GM19099 (cell line): ENCODE results near the gene NTSR2.

Experiments
- POLR2A ChIP-seq: IDR thresholded peaks from 3 replicates; pipeline ENCODE4 v1.6.1; 2011; ENCODE audit warnings: low read depth; ENCODE audit not compliant: insufficient read length; ENCODE audit errors: extremely low read depth

The NTSR2 gene

DNA sequence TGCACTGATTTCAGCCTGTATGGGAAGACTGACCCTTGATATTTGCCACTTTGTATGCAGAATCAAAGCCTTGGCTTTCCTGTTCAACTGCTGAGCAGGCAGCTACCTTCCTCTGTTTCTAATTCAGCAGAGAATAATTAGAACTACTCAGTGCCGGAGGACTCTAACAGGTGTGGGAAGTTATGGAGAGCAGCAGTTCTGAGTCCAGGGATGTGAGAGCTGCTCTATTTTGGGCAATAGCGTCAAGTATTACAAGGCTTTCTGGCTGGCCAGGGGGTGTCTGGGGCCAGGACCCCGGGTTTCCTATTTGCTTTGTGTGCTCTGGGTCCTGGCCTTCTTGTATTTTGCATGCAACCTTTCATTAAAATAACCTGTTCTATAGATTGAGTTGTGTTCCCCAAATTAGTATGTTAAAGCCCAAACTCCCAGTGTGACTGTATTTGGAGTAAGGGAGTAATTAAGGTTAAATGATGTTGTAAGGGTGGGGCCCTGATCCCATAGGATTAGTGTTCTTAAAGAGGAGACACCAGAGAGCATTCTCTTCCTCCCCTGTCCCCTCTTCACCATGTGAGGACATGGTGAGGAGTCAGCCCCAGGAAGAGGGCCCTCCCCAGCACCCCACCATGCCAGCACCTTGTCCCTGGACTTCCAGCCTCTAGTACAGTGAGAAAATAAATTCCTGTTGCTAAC lies 5.6 kb upstream of the NTSR2 start:
- TF ChIP-seq POLR2A = no peak

DNA sequence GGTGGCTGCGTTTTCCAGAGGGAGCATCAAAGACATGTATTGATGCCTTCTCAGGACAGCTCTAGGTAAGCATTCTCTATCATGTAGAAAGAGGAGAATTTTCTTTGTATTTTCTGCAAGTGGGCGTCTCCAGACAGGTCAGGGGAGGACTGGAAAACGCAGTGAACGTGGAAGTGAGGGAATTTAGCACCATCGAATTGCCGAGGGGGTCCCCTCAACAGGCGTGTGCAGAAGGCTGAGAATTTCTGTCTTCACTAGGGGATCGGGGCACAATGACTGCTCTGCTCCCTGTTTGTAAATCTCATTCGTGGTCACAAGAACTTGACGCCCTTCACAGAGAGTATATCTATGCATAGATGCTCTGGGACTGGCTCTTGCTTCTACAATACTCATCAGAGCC lies 5.0 kb upstream of the NTSR2 start:
- TF ChIP-seq POLR2A = no peak

DNA sequence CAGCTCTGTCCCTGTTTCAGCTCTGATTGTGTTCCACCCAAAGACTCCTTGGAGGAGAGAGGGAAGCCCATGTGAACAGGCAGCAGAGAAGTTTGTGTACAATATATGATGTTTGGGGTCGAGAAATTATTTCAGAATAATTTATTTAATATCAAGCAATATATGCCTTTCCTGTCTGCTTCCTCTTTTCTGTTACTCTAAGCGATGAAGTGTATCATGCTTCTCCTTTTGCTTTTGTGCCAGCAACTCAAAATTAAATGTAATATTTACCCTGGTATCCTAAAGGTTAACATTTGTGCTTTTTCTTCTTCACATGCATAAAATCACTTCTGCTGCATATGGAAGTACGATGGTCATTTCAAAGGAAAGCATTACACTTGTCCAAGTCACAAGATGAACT lies 2.4 kb upstream of the NTSR2 start:
- TF ChIP-seq POLR2A = no peak

GRCh38 chr2:11667866-11668637 lies 1.9 kb downstream of the NTSR2 start:
- TF ChIP-seq POLR2A = no peak

- no peak for TF ChIP-seq POLR2A
Measured at GRCh38 chr2:11667194-11667593, 2.8 kb downstream of the NTSR2 start.

DNA sequence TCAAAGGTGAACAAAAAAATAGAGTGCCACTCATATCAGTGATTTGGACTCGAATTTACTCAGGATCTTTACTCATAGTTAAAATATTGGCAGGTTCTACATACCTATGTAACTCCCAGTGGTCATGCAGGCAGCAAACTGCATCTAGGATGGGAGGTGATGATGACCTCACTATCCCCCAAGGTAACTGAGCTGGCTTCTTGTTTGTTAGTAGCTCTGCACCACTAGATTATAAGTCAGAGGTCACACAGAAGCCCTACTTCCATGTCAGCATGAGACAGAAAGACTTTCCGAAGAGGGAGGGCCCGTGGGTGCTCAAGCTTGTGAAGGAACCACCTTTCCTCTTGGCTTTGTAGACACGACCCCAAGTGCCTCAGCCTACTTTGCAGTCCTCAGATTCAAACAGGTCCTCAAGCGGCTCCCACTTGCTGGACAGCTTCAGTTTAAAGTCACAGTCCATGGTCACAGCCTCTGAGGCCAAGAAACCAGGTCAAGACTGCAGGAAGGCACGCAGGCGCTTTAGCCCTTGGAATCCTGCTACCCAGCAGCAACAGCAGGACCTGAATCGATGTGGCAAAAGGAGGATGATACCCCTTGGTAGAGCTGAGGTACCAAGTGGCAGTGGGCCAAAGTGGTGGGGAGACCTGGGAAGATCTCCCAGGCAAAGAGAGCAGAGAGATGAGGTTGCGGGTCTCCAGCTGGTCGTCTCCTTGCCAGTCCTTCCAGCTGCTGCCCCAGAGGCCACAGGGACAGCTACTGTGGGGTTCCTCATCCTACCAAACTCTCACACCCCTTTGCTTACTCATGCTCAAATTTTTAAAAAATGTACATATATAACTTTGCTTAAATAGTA lies 4.3 kb downstream of the NTSR2 start:
- TF ChIP-seq POLR2A = no peak

DNA sequence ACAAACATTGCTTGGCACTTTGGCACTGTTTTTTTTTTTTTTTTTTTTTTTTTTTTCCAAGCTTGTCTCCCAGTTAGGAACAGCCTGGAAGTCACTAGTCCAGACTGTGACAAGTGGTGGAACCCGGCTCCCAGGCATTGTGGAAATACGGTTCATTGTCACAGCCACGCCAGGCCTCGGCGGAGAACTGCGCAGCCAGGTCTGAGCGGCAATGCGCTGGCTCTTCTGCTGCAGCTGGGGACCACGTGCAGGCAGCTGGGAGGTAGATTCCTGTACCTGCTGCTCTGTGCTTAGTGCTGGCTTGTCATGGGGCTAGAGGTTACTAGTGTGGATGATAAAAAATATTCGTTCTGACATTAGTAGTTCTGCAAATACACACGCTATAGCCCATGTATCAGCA lies 5.0 kb downstream of the NTSR2 start:
- no peak for TF ChIP-seq POLR2A

GRCh38 chr2:11663427-11663826 lies 6.6 kb downstream of the NTSR2 start:
- no peak for TF ChIP-seq POLR2A

DNA sequence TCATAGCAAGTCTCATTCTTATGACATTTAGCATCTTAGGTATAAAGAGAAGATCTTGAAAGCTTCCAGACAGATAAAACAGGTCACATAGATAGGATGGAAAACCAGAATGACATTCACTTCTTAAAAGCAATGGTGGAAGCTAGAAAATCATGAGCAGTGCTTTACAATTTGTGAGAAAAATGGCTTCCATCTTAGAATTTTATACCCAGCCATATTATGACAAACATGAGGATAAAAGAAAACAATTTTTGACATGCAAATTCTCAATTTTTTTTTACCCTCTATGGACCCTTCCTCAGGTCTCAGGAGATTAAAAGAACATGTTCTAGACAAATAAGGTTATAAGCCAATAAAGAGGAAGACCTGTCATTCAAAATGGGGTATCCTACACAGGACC lies 7.1 kb downstream of the NTSR2 start:
- no peak for TF ChIP-seq POLR2A

- TF ChIP-seq POLR2A = no peak
Measured at GRCh38 chr2:11661891-11662435, 8.0 kb downstream of the NTSR2 start.

GRCh38 chr2:11659851-11660250 lies 10.1 kb downstream of the NTSR2 start:
- no peak for TF ChIP-seq POLR2A

GRCh38 chr2:11659115-11659475 lies 10.9 kb downstream of the NTSR2 start:
- no peak for TF ChIP-seq POLR2A

- no peak for TF ChIP-seq POLR2A
Measured at GRCh38 chr2:11658208-11659114, 11.5 kb downstream of the NTSR2 start.

- no peak for TF ChIP-seq POLR2A
Measured at GRCh38 chr2:11657646-11658045, 12.3 kb downstream of the NTSR2 start.
